GM18519 (cell line): ENCODE data around the gene SCGB3A1.

Source experiments
- ATAC-seq: cut with Tn5 transposase; IDR thresholded peaks from one replicate; pipeline ENCODE4 v1.9.1; 2021; ENCODE audit warnings: mild to moderate bottlenecking, moderate library complexity; ENCODE audit not compliant: unreplicated experiment, low FRiP score

SCGB3A1 gene, protein sequence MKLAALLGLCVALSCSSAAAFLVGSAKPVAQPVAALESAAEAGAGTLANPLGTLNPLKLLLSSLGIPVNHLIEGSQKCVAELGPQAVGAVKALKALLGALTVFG

DNA sequence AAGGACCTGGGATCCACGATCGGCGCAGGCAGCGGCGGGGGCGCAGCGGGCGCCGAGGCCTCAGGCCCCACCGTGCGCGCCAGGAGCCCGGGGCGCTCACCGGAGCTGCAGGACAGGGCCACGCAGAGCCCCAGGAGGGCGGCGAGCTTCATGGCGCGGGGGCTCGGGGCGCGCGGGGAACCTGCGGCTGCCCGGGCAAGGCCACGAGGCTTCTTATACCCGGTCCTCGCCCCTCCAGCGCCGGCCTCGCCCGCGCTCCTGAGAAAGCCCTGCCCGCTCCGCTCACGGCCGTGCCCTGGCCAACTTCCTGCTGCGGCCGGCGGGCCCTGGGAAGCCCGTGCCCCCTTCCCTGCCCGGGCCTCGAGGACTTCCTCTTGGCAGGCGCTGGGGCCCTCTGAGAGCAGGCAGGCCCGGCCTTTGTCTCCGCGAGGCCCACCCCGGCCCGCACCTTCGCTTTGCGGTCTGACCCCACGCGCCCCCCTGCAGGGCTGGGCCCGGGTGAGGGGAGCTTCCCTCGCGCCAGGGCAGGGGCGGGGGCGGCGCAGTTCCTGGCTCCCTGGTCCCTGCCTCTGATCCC, at the start of gene SCGB3A1:
Gene SCGB3A1 (minus strand): TSS at position 189 of the 577 bp plus-strand sequence. CDS start 37 bp downstream, at position 152.
- ATAC-seq = no peak

GRCh38 chr5:180640611-180640860, 49.2 kb upstream of the SCGB3A1 start:
- ATAC-seq = no peak

- no peak for ATAC-seq
Measured at GRCh38 chr5:180639741-180640610, 48.7 kb upstream of the SCGB3A1 start.

DNA sequence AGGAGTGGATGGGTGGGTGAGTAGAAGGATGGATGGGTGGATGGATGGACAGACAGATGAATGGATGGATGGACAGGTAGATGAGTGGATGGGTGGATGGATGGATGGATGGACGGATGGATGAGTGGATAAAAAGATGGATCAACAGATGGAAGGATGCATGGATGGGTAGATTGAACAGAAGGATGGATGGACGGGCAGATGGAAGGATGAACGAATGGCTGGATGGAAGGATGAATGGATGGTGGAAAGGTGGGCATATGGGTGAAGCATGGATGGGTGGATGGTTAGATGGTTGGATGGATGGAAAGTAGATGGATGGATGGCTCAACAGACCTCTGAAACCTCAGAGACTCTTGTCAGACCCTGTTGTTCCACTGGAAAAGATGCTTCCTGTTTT, 48.0 kb upstream of the SCGB3A1 start:
- ATAC-seq = no peak

DNA sequence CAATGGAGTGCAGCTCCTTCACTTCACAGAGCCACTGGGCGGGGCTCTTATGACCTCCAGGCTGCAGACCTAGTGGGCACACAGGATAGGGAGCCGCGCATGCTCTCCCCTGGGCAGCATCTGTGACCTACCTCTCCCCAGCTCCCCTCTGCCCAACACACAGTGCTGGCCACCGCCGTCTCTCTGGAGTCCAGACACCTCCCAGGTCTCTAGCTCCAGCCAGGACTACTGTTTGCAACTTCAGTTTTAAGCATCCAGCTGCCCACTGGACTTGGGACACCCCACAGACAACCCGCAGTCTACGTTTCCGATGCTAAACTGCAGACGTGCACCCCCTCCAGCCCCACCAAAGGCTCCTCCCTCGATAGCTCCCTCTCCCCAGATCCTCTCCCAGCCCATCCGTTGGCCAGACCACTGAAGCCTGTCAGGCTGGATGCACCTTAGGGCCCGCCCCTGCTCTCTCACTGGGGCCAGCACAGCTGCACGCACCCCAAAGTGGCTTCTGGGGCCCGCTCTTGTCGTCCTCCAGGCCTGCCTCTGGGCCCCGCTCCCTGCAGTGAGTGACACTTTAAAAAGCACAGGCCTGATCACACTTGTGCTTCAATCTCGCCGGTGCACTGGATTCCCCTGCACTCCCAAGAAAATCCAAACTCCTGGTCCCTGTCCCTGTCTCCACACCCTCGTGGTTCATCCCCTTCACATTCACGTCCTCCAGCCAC, 46.8 kb upstream of the SCGB3A1 start:
- no peak for ATAC-seq

DNA sequence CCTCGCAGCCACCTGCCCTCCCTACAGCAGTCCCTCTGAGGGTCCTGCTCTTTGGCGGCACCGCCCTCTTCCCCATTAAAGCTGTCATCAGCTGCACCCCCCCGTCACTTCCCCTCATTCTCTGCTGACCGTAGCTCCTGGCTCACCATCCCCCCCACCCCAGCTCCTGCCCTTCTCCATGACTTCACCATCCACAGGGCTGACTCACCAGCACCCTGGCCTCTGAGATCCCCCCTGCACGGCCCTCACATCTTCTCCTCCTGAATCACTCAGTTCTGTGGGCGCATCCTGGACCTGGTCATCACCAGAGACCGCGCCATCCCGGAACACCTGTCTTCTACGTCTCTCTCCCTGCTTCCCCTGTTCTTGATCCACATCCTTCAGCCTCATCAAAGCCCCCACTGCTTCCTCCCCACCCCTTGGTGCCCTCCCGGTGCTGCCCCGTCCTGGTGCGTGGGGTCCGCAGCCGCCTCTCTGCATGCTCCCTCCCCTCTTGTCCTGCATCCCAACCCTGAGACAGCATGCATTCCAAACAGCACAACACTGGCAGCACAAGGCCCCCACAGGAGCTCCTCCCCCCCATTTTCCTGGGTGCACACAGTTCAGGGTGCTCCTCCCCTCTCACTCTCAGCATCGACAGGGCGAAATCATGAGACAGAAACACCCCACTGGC, 45.2 kb upstream of the SCGB3A1 start:
- no peak for ATAC-seq

DNA sequence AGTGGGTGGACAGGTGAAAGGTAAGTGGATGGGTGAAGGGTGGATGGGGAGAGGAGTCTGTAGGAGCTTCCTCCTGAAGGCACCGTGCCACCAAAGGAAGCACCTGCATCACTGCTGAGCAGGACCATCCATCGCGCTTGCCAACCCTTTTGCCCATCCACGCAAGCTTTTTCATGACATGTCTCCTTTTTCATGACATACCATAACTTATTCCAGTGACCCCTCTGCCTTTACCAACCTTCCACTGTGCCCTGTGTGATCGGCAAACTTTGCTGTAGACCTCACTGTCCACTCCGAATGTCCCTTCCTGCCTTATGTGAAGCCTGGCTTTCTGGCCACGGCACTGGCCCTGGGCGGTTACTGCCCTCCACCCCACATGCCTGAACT, 44.7 kb upstream of the SCGB3A1 start:
- no peak for ATAC-seq

DNA sequence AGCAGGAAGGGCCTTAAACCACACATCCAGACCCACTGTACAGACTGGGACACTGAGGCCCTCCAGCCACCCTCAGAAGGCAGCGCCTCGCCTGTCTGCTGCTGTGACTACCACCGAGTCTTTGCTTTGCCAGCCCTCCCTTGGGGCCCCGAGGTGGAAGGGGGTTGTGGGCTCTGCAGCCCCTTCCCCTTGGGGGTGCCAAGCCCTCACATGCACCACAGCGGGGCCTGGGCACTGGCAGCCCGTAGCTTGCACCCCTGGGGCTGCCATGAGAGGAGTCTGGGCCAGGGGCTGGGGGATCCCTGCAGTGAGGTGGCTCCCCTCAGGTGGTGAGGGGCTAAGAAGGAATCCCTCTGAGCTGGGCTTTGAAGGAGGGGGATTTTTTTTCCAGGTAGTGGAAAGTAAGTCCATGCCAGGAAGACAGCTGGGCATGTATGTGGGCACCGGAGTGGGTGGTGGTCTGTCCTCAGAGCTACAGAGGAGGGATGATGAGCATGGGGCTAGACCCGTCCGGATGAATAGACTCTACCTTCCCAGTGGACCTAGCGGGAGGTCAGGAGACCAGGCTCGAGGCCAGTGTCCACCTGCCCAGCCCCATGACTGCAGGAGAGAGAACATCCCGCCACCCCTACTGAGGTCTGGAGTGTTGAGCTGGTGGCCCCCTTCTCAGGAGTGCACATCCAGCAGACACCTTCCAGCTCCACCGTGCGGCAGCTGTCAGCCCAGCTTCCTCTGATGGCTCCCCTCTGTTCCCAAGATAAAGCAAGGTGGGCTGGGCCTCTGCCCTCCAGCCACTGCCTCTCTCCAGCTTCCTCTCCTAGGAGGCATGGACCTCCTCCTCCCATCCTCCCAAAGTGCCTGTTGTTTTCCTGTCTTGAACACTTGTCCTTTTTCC, 42.2 kb upstream of the SCGB3A1 start:
- ATAC-seq = no peak

DNA sequence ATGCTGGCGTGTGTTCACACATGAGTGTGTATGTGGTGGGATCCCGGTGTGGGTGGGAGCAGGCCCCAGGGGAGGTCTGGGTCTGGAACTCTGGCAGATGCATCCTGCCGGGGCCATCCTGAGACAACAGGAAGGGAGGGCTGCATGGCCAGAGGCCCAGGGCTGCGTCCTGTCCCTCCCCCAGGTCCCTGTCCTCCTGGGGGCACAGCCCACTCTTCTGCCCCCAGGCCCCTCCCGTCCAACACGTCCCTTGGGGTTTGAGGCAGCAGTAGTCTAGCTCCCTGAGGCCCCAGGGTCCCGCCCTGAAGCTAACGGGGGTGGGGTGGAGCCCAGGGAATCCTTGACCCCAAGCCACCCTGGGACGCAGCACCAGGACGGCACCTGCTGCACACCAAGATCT, 41.5 kb upstream of the SCGB3A1 start:
- no peak for ATAC-seq

DNA sequence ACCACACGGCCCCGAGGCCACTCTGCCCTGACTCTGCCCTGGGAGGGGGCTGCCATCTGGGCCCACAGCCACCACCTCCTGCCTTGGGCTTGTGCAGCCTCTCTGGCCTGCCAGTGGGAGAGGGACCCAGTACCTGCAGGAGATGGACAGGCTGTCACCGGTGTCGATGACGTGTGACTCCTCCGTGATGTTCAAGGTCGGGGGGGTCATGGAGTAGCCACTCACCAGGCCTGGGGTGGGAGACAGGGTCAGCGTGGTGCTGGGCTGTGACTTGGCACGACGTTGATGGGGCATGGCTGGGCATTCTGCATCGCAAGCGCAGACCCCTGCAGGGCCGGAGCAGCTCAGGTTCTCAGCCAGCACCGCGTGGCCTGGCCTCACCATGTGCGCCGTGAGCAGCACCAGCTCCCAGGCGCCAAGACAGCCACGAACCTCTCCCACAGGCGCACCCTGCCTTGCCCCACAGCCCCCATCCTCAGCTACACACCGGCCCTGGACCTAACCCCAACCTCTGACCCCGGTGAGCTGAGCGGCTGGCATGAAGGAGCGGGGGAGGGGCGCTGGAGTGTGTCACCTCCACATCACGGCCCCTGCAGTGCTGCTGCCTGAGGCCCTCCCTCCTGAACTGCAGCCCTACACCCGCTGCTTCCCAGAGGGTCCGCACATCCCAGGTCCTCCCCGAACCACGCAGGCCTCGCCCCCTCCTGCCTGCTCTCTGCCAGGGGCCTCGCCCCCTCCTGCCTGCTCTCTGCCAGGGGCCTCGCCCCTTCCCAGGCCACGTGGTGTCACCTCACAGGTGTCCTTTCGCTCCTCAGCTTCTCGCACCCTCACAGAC, 40.5 kb upstream of the SCGB3A1 start:
- ATAC-seq = no peak

- ATAC-seq = no peak
Measured at GRCh38 chr5:180630426-180630825, 39.1 kb upstream of the SCGB3A1 start.

DNA sequence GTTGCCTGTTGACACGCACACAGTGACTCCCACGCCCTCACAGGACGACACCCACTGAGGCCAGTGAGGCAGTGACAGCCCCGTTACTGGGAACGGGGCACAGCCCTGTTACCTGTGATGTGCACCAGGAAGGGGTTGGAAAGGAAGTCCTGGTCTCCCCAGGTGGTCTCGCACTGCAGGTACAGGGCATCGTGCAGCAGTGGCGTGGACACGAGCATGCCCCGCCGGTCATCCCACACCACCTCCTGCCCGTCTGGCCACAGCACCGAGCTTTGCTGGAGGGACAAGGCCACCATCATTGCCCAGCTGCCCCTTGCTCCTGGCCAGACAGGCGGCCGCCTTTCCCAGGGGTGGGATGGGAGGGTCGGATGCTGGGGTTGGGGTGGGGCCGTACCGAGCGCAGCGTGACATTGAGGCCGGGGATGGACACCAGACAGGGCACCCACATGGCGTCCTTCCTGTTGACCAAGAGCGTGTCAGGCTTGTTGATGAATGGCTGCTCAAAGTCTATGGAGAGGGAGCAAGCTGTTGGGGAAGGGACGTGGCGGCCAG, 38.6 kb upstream of the SCGB3A1 start:
- ATAC-seq = no peak

DNA sequence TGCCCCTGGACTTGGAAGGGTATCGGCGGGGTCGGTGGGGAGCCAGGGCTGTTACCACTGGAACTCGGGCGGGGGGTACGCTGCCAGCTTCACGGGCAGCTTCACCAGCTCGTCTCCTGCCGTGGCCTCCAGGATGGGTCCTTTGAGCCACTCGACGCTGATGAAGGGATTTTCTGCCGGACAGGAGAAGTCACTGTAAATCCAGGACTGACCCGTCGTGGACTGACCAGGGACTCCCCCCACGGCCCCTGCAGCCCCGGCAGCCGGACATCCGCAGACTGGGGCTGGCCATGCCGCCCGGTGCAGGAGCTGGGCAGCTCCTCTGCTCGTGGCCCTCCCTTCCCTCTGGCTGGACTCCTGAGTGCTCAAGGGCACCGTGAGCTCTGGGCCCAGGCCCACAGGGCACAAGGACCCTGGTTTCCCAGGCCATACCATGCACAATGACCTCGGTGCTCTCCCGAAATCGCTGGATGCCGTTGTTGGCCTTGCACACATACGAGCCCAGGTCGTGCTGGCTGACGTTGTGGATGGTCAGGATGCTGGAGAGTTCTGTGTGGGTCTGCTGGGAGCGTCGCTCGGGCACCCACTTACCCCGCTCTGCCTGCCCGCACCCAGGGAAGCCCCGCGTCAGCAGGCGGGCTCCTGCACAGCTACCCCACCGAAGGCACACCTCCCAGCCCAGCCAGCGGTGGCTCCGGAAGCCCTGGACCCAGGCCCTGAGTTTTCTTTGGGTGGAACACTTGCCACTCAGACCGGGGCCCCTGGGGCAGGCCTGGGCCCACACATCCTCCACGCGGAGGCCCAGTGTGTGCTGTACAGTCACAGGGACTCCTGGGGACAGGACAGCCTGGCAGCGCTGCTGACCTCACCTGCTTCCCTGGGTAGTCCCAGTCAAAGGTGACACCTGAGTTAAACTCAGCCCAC, 37.8 kb upstream of the SCGB3A1 start:
- ATAC-seq = no peak

GRCh38 chr5:180628211-180628610, 36.9 kb upstream of the SCGB3A1 start:
- no peak for ATAC-seq

DNA sequence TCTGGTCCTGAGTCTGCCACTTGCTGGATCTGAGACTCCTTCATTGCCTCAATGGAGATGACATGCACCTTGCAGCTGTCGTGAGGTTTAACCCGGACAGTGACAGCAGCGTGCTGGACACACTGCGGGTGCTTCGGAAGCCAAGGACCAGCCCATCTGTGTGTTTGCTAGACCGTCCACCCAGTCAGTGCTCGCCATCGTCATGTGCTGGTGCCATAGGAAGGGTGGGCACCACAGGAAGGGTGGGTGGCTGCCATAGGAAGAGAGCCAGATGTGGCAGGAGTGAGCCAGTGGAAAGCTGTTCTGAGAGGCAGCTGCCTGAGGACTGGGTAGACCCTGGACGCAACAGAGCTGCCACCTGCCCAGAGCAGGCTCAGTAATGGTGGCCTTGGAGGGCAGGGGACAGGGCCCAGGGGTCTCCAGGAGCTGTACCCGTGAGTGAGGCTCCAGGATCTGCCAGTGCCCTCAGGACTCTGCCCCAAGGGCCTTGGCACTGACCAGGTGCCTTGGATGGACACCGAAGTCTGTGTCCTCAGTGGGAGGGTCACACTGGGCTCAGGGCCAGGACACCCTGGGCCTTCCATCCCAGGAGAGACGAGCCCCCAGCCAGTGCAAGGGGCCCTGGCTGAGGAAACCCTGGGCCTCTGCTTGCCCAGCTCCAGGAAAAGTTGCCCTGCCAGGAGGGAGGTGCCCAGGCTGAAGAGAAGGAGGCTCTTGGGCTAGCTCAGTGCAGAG, 36.3 kb upstream of the SCGB3A1 start:
- no peak for ATAC-seq

GRCh38 chr5:180626661-180627385, 35.5 kb upstream of the SCGB3A1 start:
- ATAC-seq = no peak
